B cell (primary cell): ENCODE measurements around the gene ATIC.

Source experiments
- EZH2 ChIP-seq: IDR thresholded peaks from 2 replicates; pipeline ENCODE4 v1.6.1; 2012; ENCODE audit warnings: borderline replicate concordance, low read depth, mild to moderate bottlenecking, moderate library complexity, low read length; ENCODE audit not compliant: insufficient read depth, poor library complexity, severe bottlenecking
- TF ChIP-seq, protein P1 (sequence below): fragments of 200-600 bp; IDR thresholded peaks from one replicate; pipeline ENCODE4 v1.8.0; 2022; ENCODE audit warnings: antibody characterized with exemption, mild to moderate bottlenecking

DNA sequence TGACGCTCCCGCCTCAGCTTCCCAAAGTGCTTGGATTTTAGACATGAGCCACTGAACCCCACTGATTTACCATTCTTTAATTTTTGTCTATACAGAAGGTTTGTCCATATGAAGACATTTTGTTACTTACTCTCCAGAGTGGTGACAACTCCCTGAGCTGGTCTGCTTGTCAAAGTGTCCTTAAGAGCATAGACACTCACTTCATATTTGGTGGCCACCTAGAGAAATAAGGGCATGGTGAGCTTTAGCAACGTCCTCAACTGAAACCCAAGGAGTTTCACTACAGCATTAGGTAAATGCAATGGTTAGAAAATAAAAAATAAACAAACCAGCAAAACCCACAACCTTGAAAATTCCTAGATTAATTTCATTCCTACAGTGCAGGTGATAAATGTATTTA is 66.2 kb downstream of the ATIC start:
- TF ChIP-seq, protein P1, sequence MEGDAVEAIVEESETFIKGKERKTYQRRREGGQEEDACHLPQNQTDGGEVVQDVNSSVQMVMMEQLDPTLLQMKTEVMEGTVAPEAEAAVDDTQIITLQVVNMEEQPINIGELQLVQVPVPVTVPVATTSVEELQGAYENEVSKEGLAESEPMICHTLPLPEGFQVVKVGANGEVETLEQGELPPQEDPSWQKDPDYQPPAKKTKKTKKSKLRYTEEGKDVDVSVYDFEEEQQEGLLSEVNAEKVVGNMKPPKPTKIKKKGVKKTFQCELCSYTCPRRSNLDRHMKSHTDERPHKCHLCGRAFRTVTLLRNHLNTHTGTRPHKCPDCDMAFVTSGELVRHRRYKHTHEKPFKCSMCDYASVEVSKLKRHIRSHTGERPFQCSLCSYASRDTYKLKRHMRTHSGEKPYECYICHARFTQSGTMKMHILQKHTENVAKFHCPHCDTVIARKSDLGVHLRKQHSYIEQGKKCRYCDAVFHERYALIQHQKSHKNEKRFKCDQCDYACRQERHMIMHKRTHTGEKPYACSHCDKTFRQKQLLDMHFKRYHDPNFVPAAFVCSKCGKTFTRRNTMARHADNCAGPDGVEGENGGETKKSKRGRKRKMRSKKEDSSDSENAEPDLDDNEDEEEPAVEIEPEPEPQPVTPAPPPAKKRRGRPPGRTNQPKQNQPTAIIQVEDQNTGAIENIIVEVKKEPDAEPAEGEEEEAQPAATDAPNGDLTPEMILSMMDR, result no peak
- TF ChIP-seq EZH2, result no peak
